Left renal pelvis (tissue), 4 donors: ENCODE results near the gene PLD1. TPM values are rescaled to one million over a fixed set of nuclear protein-coding genes. Genes with fewer than 3 reads are reported as not detected.

Experiments used
- DNase-seq, 4 donors: peaks; one replicate each; pipeline ENCODE4 v3.0.0-alpha.2; 2013; ENCODE audit warnings: low read depth in 4 of 4, low spot score in 3 of 4
- polyA plus RNA-seq, 4 donors: library from polyadenylated mRNA; unstranded; fragments of 120-200 nt; gene quantifications; one replicate each; pipeline ENCODE4 v1.2.1, GENCODE V29; 2013; ENCODE audit not compliant: insufficient read length in 4 of 4

Gene PLD1
- polyA plus RNA-seq, 4 donors, result 9.4 to 13.7 (median 12.8) TPM

DNA sequence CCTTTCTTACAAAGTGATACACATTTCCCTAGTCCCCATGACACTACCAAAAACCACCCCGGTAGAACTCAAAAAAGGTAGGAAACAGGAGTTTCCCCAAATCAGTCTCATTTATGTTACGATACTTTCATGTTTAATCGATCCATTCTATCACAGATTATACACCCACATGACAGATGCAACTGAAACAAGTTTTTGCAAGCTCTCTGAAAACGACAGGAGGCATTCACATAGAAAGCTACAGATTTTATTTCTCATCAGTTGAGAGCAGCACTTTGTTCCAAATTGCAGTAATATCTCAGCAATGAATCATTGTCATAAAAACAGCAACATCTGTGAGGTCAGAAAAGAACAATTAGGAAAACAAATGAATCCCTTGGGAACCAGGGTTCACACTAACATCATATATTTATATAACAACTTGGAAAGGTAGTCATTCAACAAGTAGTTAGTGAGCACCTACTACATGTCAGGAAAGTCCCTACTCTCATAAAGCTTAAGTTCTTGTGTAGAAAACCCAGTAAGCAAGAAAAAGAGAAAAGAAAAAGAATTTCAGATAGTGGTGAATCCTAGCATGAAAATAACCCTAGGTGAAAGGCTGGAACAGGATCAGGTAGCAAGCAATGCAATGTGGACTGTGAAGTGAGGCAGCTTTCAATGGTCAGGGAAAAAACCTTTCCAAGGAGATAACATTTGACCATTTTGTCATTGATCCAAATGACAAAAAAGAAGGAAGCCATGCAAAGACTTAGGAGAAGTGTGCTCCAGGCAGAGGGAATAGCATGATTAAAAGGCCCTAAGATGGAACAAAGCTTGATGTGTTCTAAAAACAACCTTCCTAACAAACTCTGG lies 8.3 kb downstream of the PLD1 start:
- no peak for DNase-seq

DNA sequence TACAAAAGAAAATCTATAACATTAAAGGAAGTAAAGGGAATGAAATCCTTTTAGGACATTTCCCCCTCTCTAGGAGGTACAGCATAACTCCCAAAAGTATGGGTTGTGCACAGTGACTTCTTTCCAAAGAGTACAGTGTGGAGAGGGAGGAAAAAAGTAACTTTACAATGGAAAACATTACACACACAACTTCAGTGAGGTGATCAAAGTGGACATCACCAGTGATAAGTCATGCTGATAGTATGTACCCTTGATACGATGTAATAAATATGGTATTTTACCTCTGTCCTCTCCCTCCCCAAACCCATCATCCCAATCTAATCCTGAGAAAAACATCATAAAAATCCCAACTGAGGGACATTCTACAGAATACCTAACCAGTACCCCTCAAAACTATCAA lies 10.8 kb downstream of the PLD1 start:
- DNase-seq, result no peak

DNA sequence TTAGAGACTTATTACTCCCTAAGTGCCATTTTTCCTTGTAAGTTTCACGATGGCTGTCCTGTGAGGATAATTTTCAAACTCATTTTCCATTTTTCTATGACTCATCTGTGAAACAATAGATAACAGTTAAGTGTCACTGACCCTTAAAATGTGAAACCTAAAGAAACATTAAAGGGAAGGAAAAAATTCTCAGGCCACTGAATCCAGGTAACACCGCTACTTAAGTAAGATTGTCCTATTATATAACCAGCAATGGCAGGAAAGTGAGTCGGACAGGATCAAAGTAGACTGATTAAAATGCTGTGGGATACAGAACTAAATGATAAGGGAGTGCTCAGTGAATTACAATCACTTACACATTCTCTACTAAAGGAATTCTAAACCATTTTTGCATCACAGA lies 12.4 kb downstream of the PLD1 start:
- DNase-seq, result no peak

DNA sequence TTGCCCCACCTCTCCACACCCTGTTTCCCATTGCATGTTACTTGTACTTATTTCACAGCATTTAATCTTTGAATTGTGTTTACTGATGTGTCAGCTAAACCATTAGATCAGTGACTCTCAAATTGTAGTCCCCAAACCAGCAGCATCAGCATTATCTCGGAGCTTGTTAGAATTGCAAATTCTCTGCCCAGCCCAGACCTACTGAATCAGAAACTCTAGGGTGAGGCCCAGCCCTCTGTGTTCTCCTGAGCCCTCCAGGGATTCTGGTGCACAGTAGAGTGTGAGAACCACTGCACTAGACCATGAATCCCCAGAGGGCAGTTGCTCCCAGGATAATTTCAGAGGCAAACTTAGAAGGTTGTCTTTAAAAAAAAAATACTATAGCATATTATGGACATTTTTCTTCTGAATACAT lies 13.0 kb downstream of the PLD1 start:
- no peak for DNase-seq

DNA sequence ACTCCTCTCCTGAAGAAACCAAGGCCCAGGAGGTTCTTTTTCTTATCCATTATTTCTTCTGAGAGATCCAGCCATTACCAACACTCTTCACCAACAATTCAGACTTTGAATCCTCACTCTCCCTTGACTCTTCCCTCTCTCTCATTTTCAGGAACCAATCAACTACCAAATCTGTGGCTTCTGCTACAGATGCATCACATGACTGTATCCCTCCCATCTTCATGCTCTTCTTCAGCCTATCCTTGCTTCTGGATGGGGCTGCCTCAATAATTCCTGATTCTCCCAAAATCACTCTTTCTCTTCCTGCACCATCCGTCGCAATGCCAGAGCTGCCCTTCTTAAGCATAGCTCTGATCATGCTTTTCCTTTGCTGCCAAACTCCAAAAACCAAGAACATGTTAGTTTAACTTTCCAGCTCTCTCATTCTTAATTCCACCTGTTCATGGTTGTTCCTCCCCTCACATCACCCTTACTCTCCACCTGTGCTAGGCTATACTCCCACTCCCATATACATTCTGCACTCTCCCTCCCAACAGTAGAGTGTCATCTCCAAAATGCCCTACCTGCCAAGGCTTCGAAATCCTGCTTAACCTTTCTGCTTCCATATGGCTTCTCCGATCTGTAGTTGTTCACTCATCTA lies 13.5 kb downstream of the PLD1 start:
- DNase-seq, result no peak

DNA sequence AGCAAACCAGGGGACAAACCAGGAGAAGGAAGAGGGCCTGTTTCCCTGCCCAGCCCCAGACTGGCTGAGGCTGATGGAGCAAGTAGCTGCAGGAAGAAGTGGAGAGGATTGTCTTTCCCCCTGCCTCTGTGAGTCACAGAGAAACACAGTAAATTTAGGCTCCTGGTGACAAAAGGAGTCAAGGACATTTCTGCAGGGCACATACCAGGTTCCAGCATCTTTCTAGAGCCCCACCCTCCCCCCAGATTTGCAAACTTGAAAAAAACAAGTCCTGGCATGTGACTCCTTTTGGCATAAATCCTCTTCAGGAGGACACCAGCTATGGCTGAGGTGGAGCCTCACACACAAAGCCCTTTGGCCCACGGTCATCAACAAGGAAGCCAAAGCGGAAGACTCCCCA lies 17.8 kb downstream of the PLD1 start:
- DNase-seq, result no peak

DNA sequence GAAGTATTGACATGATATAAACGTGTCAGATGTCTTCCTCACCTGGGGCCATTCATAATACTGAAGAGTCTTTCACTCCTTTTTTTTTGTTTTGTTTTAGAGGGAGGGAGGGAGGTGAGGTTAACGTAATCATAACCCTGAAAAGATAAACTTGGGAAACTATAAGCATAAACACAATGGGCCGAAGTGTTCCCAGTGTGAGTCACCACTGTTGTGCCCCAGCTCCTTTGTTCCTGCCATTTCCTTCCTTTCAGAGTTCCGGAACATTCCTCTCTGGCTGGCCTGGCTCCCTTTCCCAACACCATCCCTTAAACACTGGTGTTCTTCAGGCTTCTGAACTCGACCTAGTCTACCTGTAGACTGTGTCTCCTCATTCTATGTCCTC lies 18.6 kb downstream of the PLD1 start:
- DNase-seq, result no peak

DNA sequence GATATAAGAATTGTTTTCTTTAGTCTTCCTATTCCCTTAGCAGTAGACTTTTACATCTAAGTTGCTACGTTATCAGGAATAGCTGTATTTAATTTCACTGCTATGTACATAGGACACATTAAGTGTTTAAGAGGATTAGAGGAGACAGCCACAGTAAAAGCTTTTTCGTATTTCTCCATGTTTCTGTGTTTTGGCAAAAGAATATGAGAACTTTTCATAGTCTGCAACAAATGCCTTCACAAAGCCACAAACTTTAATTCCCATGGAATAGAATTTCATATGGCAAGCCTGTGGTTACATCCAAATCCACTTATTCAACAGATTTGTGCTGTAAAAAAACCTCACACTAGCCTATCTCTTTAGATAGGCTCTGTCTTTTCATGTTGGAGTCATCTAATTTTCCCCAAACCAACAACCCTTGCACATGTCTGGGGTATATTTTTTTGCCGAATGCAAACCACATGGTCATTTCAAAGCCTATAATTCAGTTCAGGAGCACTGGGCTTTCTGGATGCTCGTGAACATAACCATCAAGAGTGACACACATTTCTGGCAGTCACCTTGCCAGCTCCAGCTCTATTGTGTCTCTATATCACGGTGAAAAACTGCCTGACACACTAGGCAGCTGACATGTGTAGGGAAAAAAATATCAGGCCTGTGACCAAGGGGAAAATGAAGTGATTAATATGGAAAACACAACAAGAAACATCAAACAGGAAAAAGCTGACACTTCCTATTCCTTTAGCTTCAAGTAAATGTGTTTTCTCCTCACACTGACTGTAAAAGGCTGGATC lies 19.2 kb downstream of the PLD1 start:
- no peak for DNase-seq

DNA sequence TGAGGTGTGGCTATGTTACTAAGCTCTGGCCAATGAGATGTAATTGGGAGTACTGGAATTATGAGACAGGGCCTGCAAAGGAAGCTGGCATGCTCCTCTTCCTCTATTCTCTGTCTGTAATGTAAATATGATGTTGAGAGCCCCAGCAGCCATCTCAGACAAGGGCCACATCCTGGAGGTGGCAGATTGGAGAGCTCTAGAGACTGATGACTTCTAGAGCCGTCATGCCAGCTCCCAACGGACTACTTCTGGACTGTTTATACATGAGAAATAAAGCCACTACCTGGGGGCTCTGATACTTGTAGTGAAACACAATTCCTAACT lies 19.7 kb downstream of the PLD1 start:
- DNase-seq, result no peak

DNA sequence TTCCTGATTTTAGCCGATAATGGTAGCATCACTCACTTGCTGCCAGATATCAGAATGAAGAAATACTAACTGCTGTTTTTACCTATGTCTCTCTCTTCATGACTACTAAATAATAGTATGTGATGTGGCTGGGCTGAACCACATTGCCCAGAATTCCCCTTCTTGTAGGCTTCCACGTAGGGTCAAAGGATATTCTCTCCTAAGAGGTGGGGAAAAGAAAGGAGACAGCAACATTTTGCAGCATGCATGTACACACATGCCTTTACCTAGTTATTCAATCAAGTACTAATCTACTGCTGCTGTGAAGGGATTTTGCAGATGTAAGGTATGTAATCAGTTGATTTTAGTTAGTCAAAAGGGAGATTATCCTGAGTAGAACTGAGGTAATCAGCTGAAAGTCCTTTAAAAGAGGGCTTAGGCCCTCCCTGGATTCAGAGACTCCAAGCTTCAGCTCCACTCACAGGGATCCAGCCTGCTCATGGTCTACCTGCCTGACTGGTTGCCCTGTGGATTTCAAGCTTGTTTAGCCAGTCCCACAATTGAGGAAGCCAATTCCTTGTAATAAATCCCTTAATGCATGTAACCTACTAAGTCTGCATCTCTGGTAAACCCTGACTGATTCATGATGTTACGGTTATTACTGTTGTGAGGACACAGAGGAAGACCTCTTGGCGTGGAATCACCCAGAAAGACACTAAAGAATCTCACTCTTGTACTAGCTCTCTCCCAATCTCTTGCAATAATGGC lies 20.4 kb downstream of the PLD1 start:
- DNase-seq, result no peak

DNA sequence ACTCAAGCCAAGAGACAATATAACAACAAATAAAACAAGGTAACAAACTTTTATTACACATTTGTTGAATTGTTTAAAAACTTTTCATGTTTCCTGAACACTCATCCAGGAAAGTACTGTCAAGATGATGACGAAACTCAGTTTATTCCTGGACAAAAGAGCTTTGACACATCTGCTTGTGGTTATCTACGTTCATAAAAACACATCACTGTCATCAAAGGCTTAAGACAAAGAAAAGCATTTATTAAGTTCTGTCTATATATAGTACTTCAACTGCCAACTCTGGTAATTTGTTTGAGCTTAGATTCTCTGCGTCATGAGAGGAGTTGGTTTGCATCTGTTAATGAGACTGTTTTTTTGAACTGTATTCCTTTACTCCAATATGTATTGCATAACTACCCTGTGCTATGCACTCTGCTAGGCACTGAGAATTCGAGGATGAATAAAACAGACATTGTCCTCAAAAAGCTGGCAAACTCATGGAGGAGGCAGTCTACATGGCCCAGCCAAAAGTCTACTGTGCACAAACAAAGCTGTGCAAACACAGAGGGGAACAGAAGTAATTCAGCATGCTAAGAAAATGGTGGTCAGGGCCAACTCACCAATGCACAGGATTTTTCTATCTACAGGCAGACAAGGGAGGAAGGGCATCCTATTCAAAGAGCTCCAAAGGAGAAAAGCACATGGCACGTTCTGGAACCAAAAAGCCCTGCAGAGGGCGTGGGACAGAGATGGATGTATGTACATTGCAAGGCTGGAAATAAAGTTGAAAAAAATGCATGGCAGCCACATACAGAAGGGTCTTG lies 21.5 kb downstream of the PLD1 start:
- DNase-seq, result no peak

DNA sequence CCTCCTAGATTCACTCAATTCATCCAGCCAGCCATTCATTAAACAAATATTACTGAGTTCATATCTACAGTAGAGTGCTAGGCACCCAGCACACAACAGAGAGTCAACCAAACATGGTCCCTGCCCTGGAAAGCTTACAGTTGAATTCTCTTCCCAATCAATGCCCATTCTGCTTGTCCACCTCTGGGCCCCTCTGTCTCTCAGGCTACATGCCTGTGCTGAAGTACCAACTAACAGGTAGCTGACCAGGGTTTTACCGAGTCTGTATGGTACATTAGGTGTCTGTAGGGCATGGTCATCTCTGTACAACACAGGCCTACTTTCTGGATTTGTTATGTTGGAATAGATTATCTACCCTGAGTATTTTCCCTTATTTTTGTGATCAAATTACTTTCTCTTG lies 23.3 kb downstream of the PLD1 start:
- DNase-seq, result no peak

DNA sequence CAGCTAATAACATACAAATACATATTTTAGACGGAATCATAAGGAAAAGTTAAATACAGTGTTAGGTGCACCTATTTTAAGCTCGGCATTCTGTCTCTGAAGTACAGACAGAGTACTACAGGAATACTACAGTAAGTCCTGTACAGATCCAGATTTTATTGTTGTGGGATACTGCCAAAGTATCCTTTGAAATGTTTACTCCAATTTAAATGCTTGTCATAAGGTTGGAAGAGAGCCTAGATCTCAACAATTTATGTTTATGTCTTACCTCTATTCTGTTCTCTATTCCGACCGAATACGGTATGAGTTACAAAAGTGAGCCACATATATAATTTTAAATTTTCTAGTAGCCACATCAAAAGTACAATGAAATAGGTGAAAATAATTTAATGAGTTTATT lies 25.3 kb downstream of the PLD1 start:
- no peak for DNase-seq

DNA sequence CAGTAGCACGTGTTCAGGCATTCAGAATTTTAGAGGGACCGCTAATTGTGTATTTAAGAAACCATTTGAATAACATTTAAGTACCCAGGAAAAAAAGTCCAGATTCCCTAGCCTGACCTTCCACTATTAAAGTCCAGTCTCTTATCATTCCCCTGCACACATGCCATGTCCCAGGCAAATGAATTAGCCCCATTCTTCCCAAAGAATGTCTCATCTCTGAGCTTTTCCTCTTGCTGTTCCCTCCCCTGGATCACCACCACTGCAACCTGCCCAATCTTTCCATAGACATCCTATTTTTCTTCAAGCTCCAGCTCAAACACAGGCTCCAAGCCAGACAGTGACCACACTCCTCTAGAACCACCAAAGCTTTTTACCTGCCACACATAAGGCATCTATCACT lies 25.9 kb downstream of the PLD1 start:
- no peak for DNase-seq

DNA sequence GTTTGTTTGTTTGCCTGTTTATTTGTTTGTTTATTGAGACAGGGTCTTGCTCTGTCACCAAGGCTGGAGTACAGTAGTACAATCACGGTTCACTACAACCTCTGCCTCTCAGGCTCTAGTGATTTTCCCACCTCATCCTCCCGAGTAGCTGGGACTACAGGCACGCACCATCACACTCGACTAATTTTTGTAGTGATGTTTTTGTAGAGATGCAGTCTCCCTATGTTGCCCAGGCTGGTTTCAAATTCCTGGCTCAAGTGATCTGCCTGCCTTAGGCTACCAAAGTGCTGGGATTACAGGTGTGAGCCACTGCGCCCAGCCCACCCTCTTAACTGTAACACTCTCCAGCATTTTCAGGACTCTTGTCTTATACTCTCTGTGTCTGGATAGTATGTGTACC lies 26.7 kb downstream of the PLD1 start:
- DNase-seq, result no peak

DNA sequence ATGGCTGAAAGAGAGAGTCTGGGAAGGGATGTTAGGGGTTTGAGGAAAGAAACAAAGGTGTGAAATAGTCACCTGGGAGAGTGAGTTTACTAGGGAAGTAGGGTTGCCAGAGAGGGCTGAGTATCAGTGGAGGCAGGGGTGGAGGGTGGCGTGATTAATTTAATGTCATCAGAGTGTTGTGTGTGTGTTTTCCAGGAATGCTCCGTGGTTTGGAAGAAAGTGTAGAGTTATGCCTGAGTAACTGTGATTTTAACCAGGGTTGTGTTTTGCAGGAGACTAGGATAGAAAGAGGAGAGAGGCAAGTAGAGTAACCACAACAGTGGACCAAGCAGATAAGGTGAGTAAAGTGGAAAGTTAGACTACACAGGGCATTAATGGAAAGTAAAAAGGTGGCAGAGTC lies 27.2 kb downstream of the PLD1 start:
- no peak for DNase-seq

DNA sequence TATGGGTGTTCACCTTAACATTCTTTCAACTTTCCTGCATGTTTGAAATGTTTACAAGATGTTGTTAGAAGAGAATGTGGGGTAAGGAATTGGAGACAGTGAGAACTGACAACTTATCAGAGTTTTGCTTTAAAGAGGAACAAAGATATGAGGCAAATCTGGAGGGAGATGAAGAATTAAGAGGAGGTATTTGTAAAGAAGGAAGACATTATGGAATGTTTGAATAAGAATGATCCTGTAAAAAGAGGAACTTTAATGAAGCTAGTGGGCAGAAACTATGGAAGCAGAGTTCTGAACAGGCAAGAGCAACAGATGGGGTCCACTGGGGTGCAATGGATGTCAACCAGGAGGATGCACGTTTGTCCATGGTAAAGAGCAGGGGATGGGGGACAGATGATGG lies 27.7 kb downstream of the PLD1 start:
- DNase-seq, result no peak

DNA sequence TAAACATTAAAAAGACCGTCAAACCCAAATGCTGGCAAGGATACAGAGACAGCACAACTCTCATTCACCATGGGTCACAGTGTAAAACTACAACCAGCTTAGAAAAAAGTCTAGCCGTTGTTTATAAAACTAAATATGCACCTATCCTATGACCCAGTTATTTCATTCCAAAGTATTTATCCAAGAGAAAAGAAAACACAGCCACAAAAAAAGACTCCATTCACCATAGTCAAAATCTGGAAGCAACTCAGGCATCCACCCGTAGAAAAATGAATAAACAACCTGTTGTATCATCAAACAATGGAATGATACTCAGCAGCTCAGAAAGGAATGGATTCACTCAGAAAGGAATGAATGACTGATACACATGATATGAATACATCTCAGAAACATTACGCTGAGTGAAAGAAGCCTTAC lies 28.6 kb downstream of the PLD1 start:
- DNase-seq, result no peak

DNA sequence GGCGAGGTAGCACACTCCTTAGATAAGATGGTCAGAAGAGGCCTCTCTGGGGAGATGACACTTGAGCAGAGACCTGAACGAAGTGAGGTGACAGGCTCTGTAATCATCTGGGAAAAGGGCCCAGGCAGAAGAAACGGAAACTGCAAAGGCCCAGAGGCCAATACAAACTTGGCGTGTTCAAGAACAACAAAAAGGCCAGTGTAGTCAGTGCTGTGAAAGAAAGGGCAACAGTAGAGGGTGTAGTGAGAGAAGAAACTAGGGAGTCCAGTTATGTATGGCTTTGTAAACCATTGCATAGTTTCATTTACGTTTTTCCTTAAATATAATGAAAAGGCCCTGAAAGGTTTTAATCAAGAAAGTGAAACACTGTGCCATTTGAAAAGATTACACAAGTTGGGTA lies 31.8 kb downstream of the PLD1 start:
- no peak for DNase-seq

DNA sequence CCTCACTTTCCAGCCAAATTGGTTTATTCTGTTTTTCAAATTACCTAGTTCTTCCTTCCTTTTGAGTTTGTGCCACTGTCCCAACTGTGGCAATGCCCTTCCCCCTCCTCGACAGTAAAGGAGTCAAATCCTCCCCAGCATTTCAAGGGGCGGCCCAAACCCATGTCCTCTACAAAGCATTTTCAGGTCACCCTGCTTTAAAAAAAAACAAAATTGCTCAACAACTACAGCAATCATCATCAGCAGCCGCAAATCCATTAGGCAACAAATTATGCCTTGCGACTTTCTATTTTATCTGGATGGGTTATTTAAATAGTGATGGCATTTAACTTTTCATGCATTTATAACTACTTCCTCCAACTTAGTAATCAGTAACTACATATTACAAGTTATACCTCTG lies 32.7 kb downstream of the PLD1 start:
- no peak for DNase-seq
